ENCODE results near the gene SEC61B.

The SEC61B gene

GRCh38 chr9:99274495-99274894, 52.4 kb downstream of the SEC61B start:
- no peak for DNase-seq (ENCODE audit: extremely low read depth, low read depth)
- no peak for TF ChIP-seq CTCF (IDR thresholded peaks at IDR 0.05; ENCODE audit: low read depth, low read length)
